Activated T-cell treated with anti-CD3 and anti-CD28 coated beads, Interleukin-2, amount 50 U/mL, for 1 hour (primary cell): ENCODE results near the gene AOAH.
"Not testable (repeated sequence)": the region's sequence is repeated elsewhere in the genome, so short reads cannot be mapped to it uniquely, and the experiment has no call there.

Experiments
- DNase-seq: peaks from one replicate; pipeline ENCODE4 v3.0.0-alpha.2; 2020

Gene AOAH

DNA sequence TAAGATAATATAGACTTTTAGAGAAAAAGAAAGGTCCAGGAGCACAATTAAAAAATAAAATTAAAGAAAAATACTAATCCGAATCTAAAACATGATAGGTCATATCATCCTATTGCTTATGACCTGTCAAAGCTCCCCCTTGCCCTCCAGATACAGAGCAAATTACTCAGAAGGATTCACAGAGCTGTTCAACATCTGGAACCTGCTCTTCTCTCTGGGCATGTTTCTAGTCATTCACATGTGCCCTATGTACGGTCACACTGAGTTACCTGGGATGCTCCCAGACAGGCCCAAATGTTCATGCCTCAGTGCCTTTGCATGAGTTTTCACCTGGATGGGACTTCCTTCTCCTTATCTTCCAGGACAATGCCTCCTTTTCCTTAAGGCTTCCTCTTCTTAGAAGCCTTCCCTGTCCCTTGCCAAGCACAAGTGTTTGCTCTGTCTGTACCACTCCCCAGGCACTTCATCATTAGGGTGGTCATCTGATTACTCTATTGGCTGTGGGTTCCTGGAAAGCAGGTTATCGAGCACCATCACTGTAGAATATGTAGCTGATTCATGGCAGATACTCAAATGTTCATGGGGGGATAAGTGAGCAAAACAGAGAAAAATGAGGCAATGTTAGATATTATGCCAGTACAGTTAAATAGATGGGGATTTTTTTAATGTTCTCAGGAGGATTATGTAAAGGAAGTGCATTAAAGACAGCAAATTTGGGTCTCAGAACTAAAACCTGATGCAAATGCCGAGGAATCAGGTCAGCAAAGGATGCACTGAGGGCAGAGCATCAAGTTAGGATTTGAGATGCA lies 12.0 kb upstream of the AOAH start:
- DNase-seq, result no peak

DNA sequence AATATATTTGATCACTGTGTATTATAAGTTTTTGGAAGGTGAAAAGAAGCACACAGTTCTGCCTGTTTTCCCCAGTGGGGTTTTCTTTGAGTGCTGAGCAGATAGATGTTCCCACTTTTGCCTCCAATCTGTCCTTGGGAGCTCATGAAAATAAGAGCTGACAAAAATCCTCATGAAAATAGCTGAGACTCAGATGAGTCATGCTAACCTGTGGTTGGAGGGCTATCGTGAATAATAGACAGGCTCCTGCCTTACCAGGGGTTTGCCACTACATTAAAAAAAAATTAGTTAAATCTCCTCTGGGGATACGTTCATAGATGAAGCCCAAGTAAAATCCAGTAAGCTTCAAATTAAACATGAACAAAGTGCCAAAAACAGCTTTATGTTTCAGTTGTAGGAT lies 10.9 kb upstream of the AOAH start:
- no peak for DNase-seq

DNA sequence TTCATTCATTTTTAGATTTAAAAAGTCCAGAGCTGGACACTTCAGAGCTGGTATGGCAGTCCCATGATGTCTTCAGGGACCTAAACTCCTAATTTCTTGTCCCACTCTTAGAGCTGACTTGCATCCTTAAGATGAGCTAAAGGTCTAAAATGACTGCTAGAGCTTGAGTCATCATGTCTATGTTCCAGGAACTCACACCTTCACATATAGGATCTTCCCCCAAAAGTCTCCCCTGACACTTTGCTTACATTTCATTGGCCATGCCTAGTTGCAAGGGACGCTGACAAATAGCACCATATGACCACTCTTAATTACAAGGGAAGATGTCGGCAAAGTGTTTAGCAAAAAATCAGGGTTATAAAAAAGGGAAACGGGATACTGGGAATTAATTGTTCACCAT lies 10.4 kb upstream of the AOAH start:
- DNase-seq, result no peak

DNA sequence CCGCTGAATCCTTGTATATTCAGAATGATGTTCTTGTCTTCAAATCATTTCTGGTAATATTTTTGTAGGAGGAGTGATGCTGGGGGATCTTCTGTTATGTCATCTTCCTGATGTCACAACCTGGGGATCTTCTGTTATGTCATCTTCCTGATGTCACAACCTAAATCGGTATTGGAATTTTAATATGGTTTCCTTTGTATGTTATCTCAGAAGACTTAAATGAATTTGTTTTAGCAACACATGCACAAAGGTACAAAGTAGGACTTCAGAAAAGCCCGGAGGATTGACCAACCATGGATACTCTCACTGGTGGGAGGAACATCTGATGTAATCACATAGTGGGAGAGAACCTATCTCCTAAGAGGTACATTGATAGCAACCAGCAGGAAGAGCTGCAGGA lies 9.1 kb upstream of the AOAH start:
- no peak for DNase-seq

DNA sequence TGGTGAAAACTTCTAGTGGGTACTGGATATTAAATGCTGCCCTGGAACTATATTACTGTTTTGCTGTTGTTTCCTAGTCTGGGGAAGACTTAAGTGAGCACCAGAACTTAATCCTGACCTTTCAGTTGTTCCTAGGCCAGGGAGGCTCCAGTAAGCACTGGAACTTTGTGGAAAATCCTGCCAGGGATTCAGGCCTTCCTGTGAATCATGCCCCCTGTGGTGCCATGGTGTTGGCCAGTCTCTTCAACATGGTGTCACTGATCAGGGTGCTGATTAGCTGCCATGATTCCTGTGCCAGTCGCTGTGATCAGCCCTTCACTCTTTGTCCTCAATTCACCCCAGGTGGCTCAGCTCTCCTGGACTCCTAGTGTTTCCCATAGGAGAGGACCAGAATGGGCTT lies 8.5 kb upstream of the AOAH start:
- DNase-seq, result no peak

DNA sequence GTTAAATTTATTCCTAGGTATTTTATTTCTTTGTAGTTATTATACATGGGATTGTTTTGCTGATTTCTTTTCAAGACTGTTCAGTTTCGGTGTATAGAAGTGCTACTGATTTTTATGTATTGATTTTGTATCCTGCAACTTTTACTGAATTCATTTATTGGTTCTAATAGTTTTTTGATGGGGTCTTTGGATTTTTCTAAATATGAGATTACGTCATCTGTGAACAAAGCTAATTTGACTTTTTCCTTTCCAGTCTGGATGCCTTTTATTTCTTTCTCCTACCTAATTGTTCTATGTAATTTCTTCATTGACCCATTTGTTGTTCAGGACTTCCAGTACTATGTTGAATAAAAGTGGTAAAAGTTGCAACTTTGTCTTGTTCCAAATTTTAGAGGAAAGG lies 5.8 kb upstream of the AOAH start:
- no peak for DNase-seq

DNA sequence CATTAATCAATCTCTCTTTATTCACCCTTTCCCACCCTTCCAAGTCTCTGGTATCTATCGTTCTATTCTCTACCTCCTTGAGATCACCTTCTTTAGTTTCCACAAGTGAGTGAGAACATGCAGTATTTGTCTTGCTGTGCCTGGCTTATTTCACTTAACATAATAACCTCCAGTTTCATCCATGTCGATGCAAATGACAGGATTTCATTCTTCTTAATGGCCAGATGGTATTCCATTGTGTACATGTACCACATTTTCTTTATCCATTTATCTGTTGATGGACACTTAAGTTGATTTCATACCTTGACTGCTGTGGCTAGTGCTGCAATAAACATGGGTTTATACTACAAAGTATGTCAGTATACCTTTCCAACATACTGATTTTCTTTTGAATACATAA lies 3.8 kb upstream of the AOAH start:
- no peak for DNase-seq

DNA sequence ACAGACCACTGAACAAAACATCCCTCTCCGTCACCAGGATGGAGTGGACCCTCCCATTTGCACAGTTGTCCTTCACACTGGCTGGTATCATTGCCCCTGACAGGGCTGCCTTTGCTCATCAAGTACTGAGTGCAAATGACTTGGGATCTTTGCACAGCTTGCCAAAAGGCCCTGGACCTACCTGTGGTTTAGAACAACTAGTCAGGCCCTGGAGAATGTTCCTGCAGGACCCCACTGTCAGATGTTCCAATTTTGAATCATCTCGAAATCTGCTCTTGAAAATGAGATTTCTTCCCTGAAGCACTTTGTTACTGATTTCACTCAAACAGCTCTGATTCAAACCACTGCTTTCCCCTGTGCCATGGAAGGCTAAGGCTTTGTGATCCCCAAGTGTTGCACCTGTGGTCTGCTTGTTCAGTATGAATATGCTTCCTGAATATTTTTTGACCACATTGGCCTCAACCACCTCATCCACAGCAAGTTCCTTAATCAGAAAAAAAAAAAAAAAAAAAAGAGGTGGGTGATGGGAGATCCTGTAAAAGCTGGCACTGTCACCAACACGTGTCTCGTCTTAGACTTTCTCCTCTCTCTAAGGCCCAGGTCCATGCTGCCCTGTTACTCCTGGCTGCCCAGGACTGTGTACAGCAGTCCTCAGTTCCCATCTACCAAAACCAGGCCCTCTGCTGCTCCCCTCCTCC lies 2.7 kb upstream of the AOAH start:
- no peak for DNase-seq

DNA sequence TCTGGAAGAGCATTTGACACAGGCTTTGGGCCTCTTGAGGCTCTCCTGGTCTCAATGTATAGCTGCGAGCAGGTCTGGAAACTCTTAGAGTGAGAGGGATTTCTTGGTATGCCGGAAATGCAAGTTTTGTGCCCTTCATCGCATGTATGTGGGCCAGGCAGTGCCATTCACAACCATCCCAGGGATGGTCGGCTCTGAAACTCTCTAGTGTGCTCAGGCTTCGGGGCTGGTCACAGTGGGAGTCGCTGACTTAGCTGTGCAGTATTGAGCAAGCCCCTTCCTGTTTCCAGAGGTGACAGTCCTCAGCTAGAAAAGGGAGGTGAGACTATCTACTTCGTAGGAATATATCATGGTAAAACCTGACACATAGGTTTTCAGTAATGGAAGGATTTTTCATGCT lies 2.0 kb upstream of the AOAH start:
- DNase-seq, result no peak

DNA sequence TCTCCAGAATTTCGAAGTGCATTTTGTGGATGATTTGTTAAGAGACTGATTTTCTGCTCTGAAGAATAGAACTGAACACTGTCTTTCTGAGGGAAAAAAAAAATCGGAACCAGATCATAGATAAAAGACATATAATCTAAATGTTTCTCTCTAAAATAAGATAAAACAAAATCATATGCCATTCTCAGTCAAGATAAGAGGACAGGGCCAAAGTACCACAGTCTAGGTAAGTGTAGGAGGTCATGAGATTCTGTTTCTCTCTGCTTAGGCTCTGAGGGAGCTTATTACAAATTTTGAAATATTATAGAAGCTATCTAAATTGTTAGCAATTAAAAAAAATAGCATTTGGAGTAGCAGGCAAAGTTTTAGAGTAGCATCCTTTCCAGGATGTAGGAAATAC lies 702 bp upstream of the AOAH start:
- DNase-seq, result no peak

DNA sequence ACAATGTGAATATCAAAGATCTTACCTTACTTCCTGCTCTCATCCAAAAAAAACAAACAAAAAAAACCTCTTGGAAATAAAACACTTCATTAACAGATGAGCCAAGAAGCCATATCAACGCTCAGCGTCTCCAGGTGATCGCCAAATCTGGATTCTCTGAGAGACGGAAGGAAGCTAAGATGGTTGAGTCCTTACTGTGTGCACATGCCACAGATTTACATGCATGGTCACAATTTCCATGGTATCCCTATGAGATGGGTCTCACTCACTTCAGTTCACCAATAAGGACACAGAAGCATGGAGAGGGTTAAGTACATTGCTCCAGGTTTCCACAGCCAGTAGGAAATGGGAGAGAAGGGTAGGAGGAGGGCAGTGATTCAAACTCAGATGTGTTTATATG lies 1.0 kb downstream of the AOAH start:
- DNase-seq, result no peak

DNA sequence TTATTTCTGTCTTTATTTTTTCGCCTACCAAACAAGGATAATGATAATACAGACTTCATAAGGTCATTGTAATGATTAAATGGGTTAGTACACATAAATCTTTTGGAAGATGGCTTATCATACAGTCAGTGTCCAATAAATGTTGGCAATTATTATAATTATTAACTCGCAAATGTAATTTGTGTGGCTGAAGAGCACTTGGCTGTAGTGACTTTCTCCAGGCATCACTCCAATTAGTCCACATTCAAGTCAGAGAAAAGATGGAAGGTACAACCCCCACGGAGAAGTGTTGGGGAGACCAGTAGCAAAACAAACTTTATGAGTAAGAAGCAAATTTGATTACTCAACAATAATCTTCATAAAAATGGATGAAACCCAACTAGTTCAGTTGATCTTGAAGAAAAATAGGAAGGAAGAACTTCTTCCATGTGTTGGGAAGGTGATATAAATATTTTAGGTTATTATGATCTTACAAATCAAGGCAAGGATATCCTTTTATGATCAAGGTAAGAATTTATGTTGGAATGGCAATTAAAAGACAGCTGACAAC lies 5.1 kb downstream of the AOAH start:
- DNase-seq, result no peak

DNA sequence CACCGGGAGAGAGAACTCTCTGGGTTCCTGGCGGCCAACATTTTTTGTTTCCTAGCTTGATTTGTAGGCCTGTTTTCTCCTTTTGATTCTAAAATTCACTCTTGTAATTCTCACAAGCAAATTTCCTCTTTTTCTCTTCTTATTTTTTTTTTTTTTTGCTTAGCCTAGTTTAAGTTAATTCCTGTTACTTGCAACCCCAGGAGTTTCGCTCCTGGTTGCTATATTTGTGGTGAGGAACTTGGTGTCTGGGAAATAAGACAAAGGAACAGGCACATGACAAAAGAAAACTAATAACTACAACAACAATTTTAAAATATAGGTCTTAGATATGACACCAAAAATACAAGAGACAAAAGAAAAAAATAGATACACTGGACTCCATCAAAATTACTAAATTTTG lies 6.7 kb downstream of the AOAH start:
- DNase-seq, result no peak

DNA sequence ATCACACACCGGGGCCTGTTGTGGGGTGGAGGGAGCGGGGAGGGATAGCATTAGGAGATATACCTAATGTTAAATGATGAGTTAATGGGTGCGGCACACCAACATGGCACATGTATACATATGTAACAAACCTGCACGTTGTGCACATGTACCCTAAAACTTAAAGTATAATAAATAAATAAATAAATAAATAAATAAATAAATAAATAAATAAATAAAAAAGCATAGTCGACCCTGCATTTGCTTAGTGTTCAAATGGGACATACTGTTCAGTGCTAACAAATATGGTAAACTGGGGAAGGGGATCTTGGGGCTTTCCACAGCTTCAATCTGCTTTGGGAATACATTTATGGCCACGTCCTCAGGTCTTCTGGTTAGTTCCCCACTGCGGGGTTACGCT lies 7.5 kb downstream of the AOAH start:
- not testable (repeated sequence) for DNase-seq

DNA sequence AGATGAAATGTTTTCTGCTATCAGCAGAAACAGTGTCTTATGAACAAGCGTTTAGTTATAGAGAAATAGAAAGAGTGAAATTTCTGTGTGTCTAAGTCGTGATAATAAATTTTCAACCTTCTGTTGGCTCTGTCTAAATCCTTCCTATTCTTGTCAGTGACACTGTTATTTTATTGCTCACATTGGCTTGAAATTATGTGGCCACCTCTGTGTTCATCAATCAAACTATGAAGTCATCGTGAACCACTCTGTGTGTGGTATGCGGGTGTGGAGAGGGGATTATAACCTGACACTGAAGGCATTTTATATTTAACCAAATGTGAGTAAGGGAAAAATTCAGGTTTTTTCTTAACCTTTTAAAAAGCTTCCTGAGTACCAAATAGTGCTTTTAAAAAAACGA lies 12.3 kb downstream of the AOAH start:
- DNase-seq, result no peak

DNA sequence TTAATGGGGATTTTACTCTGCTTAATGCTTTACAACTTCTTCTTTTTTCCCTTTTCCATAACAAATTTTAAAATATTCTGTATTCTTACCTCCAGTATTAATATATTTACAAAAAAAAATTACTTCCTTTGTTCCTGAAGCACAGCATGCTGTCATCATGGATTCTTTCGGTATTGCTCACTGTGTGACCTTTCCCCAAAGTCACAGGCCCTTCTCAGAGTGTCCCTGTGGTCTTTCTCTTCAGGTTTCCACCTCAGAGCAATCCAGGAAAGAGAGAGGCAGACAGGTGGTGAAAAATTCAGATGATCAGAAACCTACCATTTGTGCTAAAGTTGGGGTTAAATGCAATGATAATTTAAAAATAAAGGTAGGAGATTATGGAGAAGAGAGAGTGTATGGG lies 13.0 kb downstream of the AOAH start:
- DNase-seq, result no peak

DNA sequence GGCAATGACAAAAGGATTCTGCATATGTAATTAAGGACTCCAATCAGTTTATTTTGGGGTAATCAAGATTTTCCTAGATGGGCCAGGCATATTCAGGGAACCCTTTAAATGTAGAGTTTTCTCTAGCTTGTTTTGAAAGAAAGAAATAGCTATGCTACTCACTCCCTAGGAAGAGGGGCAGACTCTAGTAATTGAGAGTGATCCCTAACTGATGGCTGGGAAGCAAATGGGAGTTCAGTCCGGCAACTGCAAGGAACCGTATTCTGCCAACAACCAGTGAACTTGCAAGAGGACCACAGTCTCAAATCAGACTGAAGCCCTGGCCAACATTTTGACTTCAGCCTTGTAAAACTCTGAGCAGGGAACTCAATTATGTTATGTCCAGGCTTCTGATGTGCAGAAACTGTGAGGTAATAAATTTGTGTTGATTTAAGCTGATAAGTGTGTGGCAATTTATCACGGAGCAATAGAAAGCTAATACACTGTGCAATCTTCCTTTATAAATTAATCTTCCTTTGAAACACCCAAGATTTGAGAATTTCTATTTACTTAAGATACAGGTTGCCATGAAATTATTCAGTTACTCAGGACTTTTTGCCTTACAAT lies 14.0 kb downstream of the AOAH start:
- DNase-seq, result no peak

DNA sequence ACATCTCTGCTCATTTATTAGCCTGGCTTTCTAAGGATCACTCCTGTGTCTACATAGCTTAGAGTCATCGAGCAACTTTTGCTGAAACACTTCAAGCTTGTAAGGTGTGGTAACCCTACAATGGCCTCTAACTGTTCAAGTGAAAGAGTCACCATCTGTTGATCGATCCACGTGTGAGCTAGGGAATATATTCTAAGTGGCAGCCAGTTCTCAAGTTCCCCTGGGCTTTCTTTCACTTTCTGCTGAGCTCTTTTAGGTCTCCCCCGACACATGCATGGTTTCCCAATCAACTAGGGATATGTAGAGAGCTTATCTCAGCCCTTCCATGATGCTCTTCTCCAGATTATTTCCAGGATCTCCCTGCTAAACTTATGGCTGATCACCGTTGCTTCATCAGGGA lies 15.5 kb downstream of the AOAH start:
- DNase-seq, result no peak

DNA sequence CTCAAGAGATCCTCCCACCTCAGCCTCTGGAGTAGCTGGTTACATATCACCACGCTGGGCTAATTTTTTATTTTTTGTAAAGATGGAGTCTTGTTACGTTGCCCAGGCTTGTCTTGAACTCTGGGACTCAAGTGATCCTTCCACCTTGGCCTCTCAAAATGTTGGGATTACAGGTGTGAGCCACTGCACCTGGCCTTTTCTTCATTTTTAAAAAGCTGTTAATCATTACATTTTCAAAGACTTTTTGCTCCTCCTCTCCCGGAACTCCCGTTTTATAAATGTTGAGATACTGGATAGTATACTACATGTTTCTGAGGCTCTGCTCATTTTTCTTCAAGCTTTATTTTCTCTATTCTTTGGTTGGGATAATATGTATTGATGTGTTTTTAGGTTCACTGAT lies 16.4 kb downstream of the AOAH start:
- no peak for DNase-seq

DNA sequence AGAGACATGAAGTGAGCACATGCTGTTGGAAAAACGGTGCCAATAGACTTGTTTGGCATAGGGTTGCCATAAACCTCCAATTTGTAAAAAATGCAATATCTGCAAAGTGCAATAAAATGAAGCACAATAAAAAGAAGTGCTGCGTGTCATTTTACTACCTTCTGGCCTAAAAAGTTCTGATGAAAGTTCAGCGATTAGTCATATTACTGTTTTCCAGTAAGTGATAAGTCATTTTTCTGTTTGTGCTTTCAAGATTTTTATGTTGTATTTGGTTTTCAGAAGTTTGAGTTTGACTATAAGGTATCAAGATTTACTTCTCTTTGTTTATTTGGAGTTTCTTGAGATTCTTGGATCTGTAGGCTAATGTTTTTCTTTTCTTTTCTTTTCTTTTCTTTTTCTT lies 16.8 kb downstream of the AOAH start:
- no peak for DNase-seq

DNA sequence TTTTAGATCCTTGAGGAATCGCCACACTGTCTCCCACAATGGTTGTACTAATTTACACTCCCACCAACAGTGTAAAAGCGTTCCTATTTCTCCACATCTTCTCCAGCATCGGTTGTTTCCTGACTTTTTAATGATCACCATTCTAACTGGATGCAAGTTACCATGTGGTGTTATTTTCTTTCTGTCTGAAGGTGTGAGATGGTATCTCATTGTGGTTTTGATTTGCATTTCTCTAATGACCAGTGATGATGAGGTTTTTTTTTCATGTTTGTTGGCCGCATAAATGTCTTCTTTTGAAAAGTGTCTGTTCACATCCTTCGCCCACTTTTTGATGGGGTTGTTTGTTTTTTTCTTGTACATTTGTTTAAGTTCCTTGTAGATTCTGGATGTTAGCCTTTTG lies 20.4 kb downstream of the AOAH start:
- not testable (repeated sequence) for DNase-seq

DNA sequence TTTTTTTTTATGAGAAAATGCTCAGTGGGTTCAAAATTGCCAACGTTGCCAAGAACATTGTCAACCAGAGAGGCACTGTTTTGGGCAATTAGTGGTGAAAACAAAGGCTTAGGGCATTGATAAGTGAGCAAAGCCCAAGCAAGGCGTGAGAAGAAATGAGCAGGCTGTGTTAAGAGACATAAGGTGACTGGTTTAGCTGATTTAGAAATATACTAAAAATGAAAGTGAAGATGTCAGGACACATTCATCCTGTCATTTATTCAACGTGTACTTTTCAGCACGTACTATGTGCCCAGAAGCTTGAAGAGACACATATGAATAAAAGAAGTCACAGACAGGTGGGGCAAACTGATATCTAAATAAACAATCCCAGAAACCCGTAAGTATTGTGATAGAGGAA lies 31.8 kb downstream of the AOAH start:
- no peak for DNase-seq

DNA sequence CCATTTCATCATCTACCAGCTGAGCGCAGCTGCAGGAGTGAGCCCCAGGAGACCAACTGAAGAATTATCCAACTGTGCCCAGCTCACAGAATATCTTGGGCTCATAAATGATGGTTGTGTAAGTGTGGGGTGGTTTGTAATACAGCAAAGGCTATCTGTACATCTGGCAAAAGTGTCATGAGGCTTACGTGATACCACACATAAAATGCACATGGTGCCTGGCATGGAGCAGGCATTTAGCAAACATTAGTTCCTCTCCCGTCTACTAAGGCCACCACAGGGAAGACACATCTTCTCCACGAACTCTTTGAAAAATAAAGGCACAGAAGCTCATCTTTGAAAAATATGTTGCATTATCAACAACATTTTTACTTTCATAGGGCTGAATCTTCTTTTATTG lies 32.3 kb downstream of the AOAH start:
- no peak for DNase-seq

DNA sequence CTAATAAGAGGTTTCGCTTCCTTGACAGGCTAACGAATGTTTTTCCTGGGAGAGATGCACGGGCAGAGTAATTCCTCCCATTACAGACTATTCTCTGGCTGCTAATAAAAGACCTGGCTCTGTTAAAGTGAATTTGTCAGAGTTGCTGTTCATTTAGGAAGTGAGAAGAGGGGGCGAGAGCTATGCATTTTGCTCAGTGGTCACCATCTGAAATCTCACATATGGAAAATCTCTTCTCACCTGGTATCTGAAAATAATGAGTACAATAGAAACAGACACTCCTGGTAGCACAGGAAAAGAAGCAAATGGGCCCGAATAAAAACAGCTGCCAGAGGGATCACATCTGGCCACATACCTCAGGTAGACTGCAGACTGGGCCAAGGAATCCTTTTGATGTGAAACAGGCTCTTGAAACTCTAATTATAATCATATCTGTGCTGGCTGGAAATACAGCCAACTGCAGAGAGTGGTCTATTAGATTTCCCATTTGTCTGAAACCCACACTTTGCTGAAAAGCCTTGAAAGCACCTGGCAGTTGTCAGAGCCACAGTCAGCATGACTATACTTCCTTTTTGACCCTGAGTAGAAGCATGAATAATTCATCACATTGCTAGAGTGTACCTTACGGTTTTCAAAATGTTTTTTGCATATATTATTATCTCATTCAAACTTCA lies 33.6 kb downstream of the AOAH start:
- DNase-seq, result no peak
